Astrocyte of the hippocampus (primary cell): ENCODE measurements around the gene ZNF577.
A peak's percentile ranks its signal among the peaks of the same experiment; 100 is the strongest.

ENCODE experiments used
- DNase-seq: peaks from one replicate; pipeline ENCODE4 v3.0.0; 2011; ENCODE audit warnings: low read depth, low spot score

ZNF577 gene

DNA sequence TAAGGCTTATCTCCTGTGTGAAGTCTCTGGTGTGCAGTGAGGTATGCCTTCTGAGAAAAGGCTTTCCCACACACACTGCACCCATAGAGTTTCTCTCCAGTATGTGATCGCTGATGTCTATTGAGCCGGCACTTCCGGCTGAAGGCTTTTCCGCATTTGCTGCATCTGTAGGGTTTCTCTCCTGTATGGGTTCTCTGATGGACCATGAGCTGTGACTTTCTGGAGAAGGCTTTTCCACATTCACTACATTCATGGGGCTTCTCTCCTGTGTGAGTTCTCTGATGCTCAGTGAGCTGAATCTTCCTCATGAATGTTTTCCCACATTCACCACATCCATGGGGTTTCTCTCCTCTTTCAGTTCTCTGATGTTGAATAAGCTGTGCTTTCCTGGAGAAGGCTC lies 14.7 kb downstream of the ZNF577 start:
- no peak for DNase-seq

DNA sequence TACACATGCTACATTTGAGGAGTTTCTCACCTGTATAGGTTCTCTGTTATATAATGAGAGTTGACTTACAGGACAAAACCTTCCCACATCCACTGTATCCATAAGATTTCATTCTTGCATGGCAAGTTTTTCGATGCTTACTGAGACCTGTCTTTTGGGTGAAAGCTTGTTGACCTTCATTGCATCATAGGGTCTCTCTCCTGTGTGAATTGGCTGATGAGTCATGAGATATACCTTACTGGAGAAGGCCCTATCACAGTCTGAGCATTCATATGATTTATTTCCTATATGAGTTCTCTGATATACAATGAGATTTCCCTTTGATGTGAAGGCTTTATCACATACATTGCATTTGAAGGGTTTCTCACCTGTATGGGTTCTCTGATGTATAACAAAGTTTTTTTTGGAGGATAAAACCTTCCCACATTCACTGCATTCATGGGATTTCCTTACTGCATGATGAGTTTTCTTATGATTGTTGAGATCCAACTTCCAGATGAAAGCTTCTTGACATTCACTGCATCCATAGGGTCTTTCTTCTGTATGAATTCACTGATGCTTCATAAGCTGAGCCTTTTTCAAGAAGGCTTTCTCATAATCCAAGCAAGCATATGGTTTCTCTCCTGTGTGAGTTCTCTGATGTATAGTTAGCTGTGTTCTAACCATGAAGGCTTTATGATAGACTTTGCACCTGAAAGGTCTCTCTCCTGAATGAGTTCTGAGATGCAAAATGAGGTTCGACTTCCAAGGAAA lies 25.7 kb downstream of the ZNF577 start:
- DNase-seq: no peak

DNA sequence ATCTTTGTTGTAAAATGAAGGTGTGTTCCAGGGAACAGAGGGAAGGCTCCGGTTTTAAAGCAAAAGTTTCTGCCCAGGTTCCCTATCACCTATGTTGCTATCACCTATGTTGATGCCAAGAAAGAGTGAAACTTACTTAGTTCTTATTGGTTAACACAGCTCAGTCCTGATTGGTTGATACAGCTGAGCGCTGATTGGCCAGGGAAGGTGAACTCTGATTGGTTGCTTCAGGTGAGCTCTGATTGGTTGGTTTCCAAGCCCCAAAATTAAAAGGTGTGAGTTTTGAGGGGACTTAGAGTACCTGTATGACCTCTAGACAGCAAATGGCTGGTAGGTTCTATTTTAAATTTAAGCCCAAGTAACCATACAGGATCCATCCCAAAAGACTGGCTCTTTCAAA lies 50.6 kb downstream of the ZNF577 start:
- no peak for DNase-seq

DNA sequence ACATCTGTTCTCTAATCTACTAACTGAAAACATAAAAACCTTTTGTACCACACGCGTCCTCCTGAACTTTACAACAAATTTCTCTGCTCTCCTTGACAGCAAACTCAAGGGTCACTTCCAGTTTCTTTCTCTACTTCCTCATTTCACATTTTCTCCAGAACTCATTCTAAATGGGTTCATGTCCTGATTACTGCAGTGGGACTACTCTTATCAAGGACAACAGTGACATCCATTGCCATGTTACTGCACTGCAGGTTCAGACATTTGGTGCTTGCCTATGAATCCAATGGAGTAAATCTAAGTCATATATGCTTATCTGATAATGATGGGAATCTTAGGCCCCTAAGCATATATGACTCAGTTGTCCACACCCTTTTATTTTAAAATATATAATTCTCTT lies 57.5 kb downstream of the ZNF577 start:
- DNase-seq: no peak

DNA sequence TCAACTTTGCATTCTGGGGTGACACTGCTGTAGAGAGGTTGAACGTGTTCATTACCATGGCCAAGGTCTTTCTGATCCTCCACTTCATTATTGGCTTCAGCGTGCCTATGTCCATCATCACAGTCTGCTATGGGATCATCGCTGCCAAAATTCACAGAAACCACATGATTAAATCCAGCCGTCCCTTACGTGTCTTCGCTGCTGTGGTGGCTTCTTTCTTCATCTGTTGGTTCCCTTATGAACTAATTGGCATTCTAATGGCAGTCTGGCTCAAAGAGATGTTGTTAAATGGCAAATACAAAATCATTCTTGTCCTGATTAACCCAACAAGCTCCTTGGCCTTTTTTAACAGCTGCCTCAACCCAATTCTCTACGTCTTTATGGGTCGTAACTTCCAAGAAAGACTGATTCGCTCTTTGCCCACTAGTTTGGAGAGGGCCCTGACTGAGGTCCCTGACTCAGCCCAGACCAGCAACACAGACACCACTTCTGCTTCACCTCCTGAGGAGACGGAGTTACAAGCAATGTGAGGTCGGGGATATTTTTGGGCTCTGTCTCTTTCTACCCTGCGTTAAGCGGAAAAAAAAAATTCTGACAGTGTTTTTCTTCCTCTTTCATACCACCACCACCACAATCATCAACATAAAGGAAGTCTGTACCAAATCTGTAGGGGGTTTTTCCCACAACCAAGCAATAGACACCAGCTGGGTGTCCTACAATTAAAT lies 63.3 kb downstream of the ZNF577 start:
- no peak for DNase-seq

DNA sequence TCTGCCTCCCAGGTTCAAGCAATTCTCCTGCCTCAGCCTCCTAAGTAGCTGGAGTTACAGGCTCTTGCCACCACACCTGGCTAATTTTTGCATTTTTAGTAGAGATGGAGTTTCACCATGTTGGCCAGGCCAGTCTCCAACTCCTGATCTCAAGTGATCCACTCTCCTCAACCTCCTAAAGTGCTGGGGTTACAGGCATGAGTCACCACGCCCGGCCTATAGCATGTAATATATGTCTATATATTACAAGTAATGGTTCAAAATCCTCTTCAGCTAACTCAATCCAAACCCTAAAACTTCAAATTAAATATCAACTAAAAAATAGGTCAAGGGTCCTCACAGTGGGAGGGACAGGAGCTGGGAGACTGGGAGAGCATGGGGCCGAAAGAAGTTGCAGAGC lies 64.8 kb downstream of the ZNF577 start:
- DNase-seq: no peak

DNA sequence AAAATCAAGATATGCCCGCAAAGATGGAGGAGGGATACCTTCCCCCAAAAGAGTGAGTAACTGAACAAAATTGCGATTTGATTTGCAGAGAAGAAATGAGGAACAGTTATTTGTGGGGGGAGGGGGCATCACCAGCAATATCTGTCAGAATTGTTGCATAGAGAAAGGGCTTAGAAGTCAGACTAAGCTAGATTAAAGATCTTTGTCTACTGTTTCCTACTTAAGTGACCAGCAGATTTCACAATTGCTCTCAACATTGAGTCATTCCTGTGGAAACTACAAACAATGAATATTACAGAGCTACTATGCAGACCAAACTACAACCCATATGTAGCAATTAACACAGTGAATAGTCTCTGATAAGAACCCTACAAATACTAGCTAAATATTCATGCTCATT lies 65.4 kb downstream of the ZNF577 start:
- DNase-seq: peak; percentile 13

DNA sequence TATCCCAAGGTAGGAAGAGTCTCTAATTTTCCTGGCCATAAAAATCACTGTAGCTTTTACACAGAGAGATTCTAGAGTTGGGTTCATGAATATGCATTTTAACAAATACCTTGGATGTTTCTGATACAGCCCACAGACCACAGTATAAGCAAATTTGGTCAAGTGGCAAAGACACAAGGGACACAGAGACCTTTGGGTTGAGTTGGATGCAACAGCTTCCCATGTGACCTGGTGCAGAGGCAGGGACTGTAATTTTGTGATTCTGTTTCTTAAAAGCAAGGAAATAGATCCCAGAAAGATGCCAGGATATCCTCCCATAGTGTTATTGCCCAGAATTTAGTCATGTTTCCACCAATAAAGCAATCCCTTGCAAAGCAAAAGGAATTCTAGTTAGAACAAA lies 65.8 kb downstream of the ZNF577 start:
- DNase-seq: peak; percentile 38

DNA sequence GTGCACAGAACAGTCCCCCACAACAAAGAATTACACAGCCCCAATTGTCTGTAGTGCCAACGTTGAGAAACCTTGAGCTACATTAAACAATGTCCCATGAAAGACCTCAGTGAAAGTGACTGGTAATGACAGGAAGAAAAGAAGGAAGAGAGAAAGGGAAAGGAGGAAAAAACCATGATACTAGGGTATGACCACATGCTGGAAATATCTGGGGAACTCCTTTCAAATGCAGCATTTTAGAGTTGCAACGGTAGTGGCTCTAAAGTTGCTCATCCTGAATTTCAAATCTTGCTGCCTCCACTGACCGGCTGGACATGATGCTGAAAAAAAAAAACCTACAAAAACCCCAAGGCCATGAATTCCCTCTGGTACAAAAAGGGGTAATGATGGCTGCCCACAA lies 66.3 kb downstream of the ZNF577 start:
- DNase-seq: peak; percentile 2
